GM23248 (cell line): ENCODE data around the gene TENT5C. TPM values are rescaled to one million over a fixed set of nuclear protein-coding genes. Genes with fewer than 3 reads are reported as not detected.

ENCODE experiments used
- DNase-seq: peaks from one replicate; pipeline ENCODE4 v3.0.0-alpha.2; 2015
- H2AFZ ChIP-seq: fragments of 200-600 bp; sonication (generic); 2 replicates; pipeline ENCODE4 v1.6.1; 2016; ENCODE audit warnings: antibody characterized with exemption
- H3F3A ChIP-seq: fragments of 200-600 bp; sonication (generic); 2 replicates; pipeline ENCODE4 v1.6.1; 2016; ENCODE audit warnings: mild to moderate bottlenecking, antibody characterized with exemption, mixed run types; ENCODE audit not compliant: insufficient read depth
- H3K27ac ChIP-seq: fragments of 200-600 bp; sonication (generic); 2 replicates; pipeline ENCODE4 v1.5.1; 2016; ENCODE audit warnings: mild to moderate bottlenecking
- H3K27me3 ChIP-seq: fragments of 200-600 bp; sonication (generic); replicated peaks from 2 replicates; pipeline ENCODE4 v1.6.1; 2016; ENCODE audit warnings: mild to moderate bottlenecking; ENCODE audit not compliant: insufficient read depth
- H3K36me3 ChIP-seq: fragments of 200-600 bp; sonication (generic); 2 replicates; pipeline ENCODE4 v1.6.1; 2016; ENCODE audit warnings: low read depth, mild to moderate bottlenecking
- H3K4me1 ChIP-seq: fragments of 200-600 bp; sonication (generic); 2 replicates; pipeline ENCODE4 v1.6.1; 2016; ENCODE audit warnings: mild to moderate bottlenecking; ENCODE audit not compliant: insufficient read depth
- H3K4me2 ChIP-seq: fragments of 200-600 bp; sonication (generic); one replicate; pipeline ENCODE4 v1.6.1; 2016; ENCODE audit warnings: mild to moderate bottlenecking; ENCODE audit not compliant: unreplicated experiment
- H3K4me3 ChIP-seq: fragments of 200-600 bp; sonication (generic); 2 replicates; pipeline ENCODE4 v1.5.1; 2016; ENCODE audit warnings: mild to moderate bottlenecking
- H3K79me2 ChIP-seq: fragments of 200-600 bp; sonication (generic); 2 replicates; pipeline ENCODE4 v1.6.1; 2016; ENCODE audit warnings: mild to moderate bottlenecking; ENCODE audit not compliant: insufficient read depth
- H3K9ac ChIP-seq: fragments of 200-600 bp; sonication (generic); 2 replicates; pipeline ENCODE4 v1.6.1; 2016; ENCODE audit warnings: mild to moderate bottlenecking
- H3K9me2 ChIP-seq: fragments of 200-600 bp; sonication (generic); 2 replicates; pipeline ENCODE4 v1.6.1; 2016; ENCODE audit warnings: mixed run types, mild to moderate bottlenecking, moderate library complexity; ENCODE audit not compliant: insufficient read depth
- H3K9me3 ChIP-seq: fragments of 200-600 bp; sonication (generic); one replicate; pipeline ENCODE4 v1.6.1; 2017; ENCODE audit warnings: low read depth
- H4K20me1 ChIP-seq: fragments of 200-600 bp; sonication (generic); 2 replicates; pipeline ENCODE4 v1.6.0; 2016; ENCODE audit not compliant: insufficient read depth
- EZH2 ChIP-seq: fragments of 200-600 bp; sonication (generic); IDR thresholded peaks from 2 replicates; pipeline ENCODE4 v1.6.1; 2018; ENCODE audit warnings: antibody characterized with exemption, mild to moderate bottlenecking; ENCODE audit not compliant: insufficient read depth, poor library complexity, severe bottlenecking
- EZH2phosphoT487 ChIP-seq: fragments of 200-600 bp; sonication (generic); IDR thresholded peaks from 2 replicates; pipeline ENCODE4 v1.6.1; 2018; ENCODE audit warnings: antibody characterized with exemption, moderate library complexity, mild to moderate bottlenecking, low read depth; ENCODE audit not compliant: insufficient read depth
- WGBS, 2 experiments: methylation state at CpG; one replicate each; pipeline ENCODE4 v1.1.6; 2015 to 2017; ENCODE audit warnings: low lambda C conversion rate in 2 of 2, low coverage in 1 of 2; ENCODE audit errors: missing lambda C conversion rate in 2 of 2; 5-methylcytosine and 5-hydroxymethylcytosine counted together
- in situ Hi-C: fragments of 300-500 bp; cut with MboI; formaldehyde crosslinking; loops from 2 replicates; pipeline ENCODE4 v1.15.0; 2020
- polyA plus RNA-seq: library from polyadenylated mRNA; unstranded; fragments of >200 nt; fragmentation: Nextera tagmentation; extraction: Ambion mirVana; gene quantifications from 2 replicates; pipeline ENCODE4 v1.2.1, GENCODE V29; 2016
- total RNA-seq: library from RNA; depleted of rRNA; stranded (reverse); fragments of >200 nt; shearing (Covaris generic); gene quantifications from 2 replicates; pipeline ENCODE4 v1.2.3, GENCODE V29; 2014

TENT5C gene
- total and polyA plus RNA-seq, 2 experiments from 2014 or later = 0.20 TPM; not detected in 1

- no peaks in the 10 kb centered on the region for H3K9me3 ChIP-seq
- H3K9me2 ChIP-seq = no peaks in the 10 kb centered on the region
- H4K20me1 ChIP-seq = no peaks in the 10 kb centered on the region
- H3K4me3 ChIP-seq = no peak overlapping the region
- 81 to 85% methylated on average over 8 of the region's 8 CpGs for WGBS, 2 experiments
- in situ Hi-C loops = no loop called here
- peaks cover 17% of the 10 kb centered on the region for H3K27me3 ChIP-seq
- H3K27ac ChIP-seq = no peak overlapping the region
- TF ChIP-seq EZH2phosphoT487 (no peak), EZH2 (no peak)
- H3F3A ChIP-seq = no peaks in the 10 kb centered on the region
- DNase-seq = no peak
- H3K79me2 ChIP-seq = no peaks in the 10 kb centered on the region
- no peaks in the 10 kb centered on the region for H3K4me1 ChIP-seq
- H2AFZ ChIP-seq = no peak overlapping the region
- no peak overlapping the region for H3K9ac ChIP-seq
- no peaks in the 10 kb centered on the region for H3K36me3 ChIP-seq
- no peak overlapping the region for H3K4me2 ChIP-seq
These were observed 31.0 kb downstream of the TENT5C start for GRCh38 chr1:117636637-117637425.

- Histone ChIP-seq H3K27me3 (peaks cover 9% of the 10 kb centered on the region), H3K9me3 (no peaks in the 10 kb centered on the region), H3K4me3 (no peak overlapping the region), H3K9me2 (no peaks in the 10 kb centered on the region), H3K36me3 (no peaks in the 10 kb centered on the region), H3K4me1 (no peaks in the 10 kb centered on the region), H4K20me1 (no peaks in the 10 kb centered on the region), H3K9ac (no peak overlapping the region), H3K79me2 (no peaks in the 10 kb centered on the region), H3K4me2 (no peak overlapping the region), H3F3A (no peaks in the 10 kb centered on the region), H3K27ac (no peak overlapping the region), H2AFZ (no peak overlapping the region)
- no peak for DNase-seq
- in situ Hi-C loops = no loop called here
- no peak for TF ChIP-seq EZH2
- no peak for TF ChIP-seq EZH2phosphoT487
- 10 to 20% methylated on average over 1 of the region's 1 CpG for WGBS, 2 experiments
These were observed 32.3 kb downstream of the TENT5C start for GRCh38 chr1:117638141-117638540.

GRCh38 chr1:117638759-117639158 is 32.9 kb downstream of the TENT5C start:
- H3K4me2 ChIP-seq = no peak overlapping the region
- no peak for DNase-seq
- no peaks in the 10 kb centered on the region for H4K20me1 ChIP-seq
- H3K4me3 ChIP-seq = no peak overlapping the region
- no peaks in the 10 kb centered on the region for H3K79me2 ChIP-seq
- H3K9me2 ChIP-seq = no peaks in the 10 kb centered on the region
- no peak overlapping the region for H2AFZ ChIP-seq
- in situ Hi-C loops = no loop called here
- H3K9me3 ChIP-seq = no peaks in the 10 kb centered on the region
- 85 to 90% methylated on average over 4 of the region's 4 CpGs for WGBS, 2 experiments
- TF ChIP-seq EZH2phosphoT487 = no peak
- TF ChIP-seq EZH2 = no peak
- no peaks in the 10 kb centered on the region for H3K36me3 ChIP-seq
- peaks cover 13% of the 10 kb centered on the region for H3K27me3 ChIP-seq
- no peak overlapping the region for H3K27ac ChIP-seq
- no peaks in the 10 kb centered on the region for H3F3A ChIP-seq
- no peaks in the 10 kb centered on the region for H3K4me1 ChIP-seq
- no peak overlapping the region for H3K9ac ChIP-seq

GRCh38 chr1:117639741-117640140 is 33.9 kb downstream of the TENT5C start:
- Histone ChIP-seq H3K79me2 (no peaks in the 10 kb centered on the region), H3K27ac (no peak overlapping the region), H3K4me3 (no peak overlapping the region), H2AFZ (no peak overlapping the region), H3K9me2 (no peaks in the 10 kb centered on the region), H3K4me2 (no peak overlapping the region), H3K9me3 (no peaks in the 10 kb centered on the region), H3K36me3 (no peaks in the 10 kb centered on the region), H3F3A (no peaks in the 10 kb centered on the region), H3K9ac (no peak overlapping the region), H3K4me1 (no peaks in the 10 kb centered on the region), H3K27me3 (peaks cover 13% of the 10 kb centered on the region), H4K20me1 (no peaks in the 10 kb centered on the region)
- in situ Hi-C loops = no loop called here
- TF ChIP-seq EZH2phosphoT487 (no peak), EZH2 (no peak)
- WGBS, 2 experiments = 78 to 81% methylated on average over 4 of the region's 4 CpGs
- no peak for DNase-seq
